DOHH2 (cell line): Measurements from ENCODE around the gene PCCA.

Experiments used
- H3F3A ChIP-seq: fragments of 200-600 bp; sonication (generic), shearing (Covaris generic); 2 replicates; pipeline ENCODE4 v1.6.0; 2016; ENCODE audit warnings: antibody characterized with exemption, mild to moderate bottlenecking; ENCODE audit not compliant: control insufficient read depth, insufficient read depth
- H3K27ac ChIP-seq: fragments of 200-600 bp; sonication (generic); 2 replicates; pipeline ENCODE4 v1.5.1; 2014; ENCODE audit warnings: low read depth, mild to moderate bottlenecking, low read length, moderate library complexity
- H3K27me3 ChIP-seq: fragments of 200-600 bp; sonication (generic); 2 replicates; pipeline ENCODE4 v1.6.1; 2014; ENCODE audit warnings: mild to moderate bottlenecking, low read length, mixed read lengths; ENCODE audit not compliant: control insufficient read depth
- H3K36me3 ChIP-seq: fragments of 200-600 bp; sonication (generic); 2 replicates; pipeline ENCODE4 v1.6.1; 2014; ENCODE audit warnings: mild to moderate bottlenecking, low read length, moderate library complexity, mixed read lengths; ENCODE audit not compliant: control insufficient read depth
- H3K4me1 ChIP-seq: fragments of 200-600 bp; sonication (generic); 2 replicates; pipeline ENCODE4 v1.6.1; 2014; ENCODE audit warnings: mild to moderate bottlenecking, low read length, mixed read lengths; ENCODE audit not compliant: control insufficient read depth
- H3K4me2 ChIP-seq: fragments of 200-600 bp; sonication (generic); 2 replicates; pipeline ENCODE4 v1.6.0; 2014; ENCODE audit warnings: mild to moderate bottlenecking, low read length, moderate library complexity
- H3K4me3 ChIP-seq: fragments of 200-600 bp; sonication (generic); 2 replicates; pipeline ENCODE4 v1.5.1; 2014; ENCODE audit warnings: mild to moderate bottlenecking, low read length, mixed read lengths
- H3K79me2 ChIP-seq: fragments of 200-600 bp; sonication (generic); 2 replicates; pipeline ENCODE4 v1.6.1; 2014; ENCODE audit warnings: mild to moderate bottlenecking, low read length, mixed read lengths; ENCODE audit not compliant: control insufficient read depth
- H3K9me2 ChIP-seq: fragments of 200-600 bp; sonication (generic); replicated peaks from 2 replicates; pipeline ENCODE4 v1.6.1; 2014; ENCODE audit warnings: mild to moderate bottlenecking, low read length, mixed read lengths; ENCODE audit not compliant: control insufficient read depth
- H3K9me3 ChIP-seq: fragments of 200-600 bp; sonication (generic); 2 replicates; pipeline ENCODE4 v1.6.1; 2014; ENCODE audit warnings: antibody characterized with exemption, low read length, mixed read lengths; ENCODE audit not compliant: control insufficient read depth, insufficient read depth
- H4K20me1 ChIP-seq: fragments of 200-600 bp; sonication (generic); 2 replicates; pipeline ENCODE4 v1.6.0; 2014; ENCODE audit warnings: low read depth, mild to moderate bottlenecking, antibody characterized with exemption, low read length, moderate library complexity; ENCODE audit not compliant: control insufficient read depth, insufficient read depth
- CTCF ChIP-seq: fragments of 200-600 bp; sonication (generic); IDR thresholded peaks from one replicate; pipeline ENCODE4 v1.5.1; 2014; ENCODE audit warnings: antibody characterized with exemption, mild to moderate bottlenecking, low read depth, low read length; ENCODE audit not compliant: poor library complexity, severe bottlenecking
- EZH2phosphoT487 ChIP-seq: fragments of 200-600 bp; sonication (generic); IDR thresholded peaks from 2 replicates; pipeline ENCODE4 v1.6.1; 2017; ENCODE audit warnings: borderline replicate concordance, mild to moderate bottlenecking, antibody characterized with exemption, low read length, moderate library complexity, mixed read lengths

The PCCA gene

GRCh38 chr13:100244431-100244830 is 155.5 kb downstream of the PCCA start:
- Histone ChIP-seq H3K36me3 (no peaks in the 10 kb centered on the region), H3K4me1 (no peaks in the 10 kb centered on the region), H4K20me1 (no peaks in the 10 kb centered on the region), H3K27ac (no peak overlapping the region), H3F3A (no peaks in the 10 kb centered on the region), H3K27me3 (no peaks in the 10 kb centered on the region), H3K9me3 (no peaks in the 10 kb centered on the region), H3K9me2 (no peaks in the 10 kb centered on the region), H3K4me3 (no peak overlapping the region), H3K4me2 (no peak overlapping the region), H3K79me2 (no peaks in the 10 kb centered on the region)
- no peak for TF ChIP-seq CTCF
- TF ChIP-seq EZH2phosphoT487 = no peak

GRCh38 chr13:100245104-100245503 is 156.2 kb downstream of the PCCA start:
- Histone ChIP-seq H3K36me3 (no peaks in the 10 kb centered on the region), H3K27ac (no peak overlapping the region), H3K27me3 (no peaks in the 10 kb centered on the region), H3K4me1 (no peaks in the 10 kb centered on the region), H3K9me2 (no peaks in the 10 kb centered on the region), H3K9me3 (no peaks in the 10 kb centered on the region), H3K4me3 (no peak overlapping the region), H3F3A (no peaks in the 10 kb centered on the region), H3K79me2 (no peaks in the 10 kb centered on the region), H4K20me1 (no peaks in the 10 kb centered on the region), H3K4me2 (no peak overlapping the region)
- TF ChIP-seq EZH2phosphoT487 (no peak), CTCF (no peak)

- Histone ChIP-seq H3K4me1 (no peaks in the 10 kb centered on the region), H3K27me3 (no peaks in the 10 kb centered on the region), H3K27ac (no peak overlapping the region), H3K79me2 (no peaks in the 10 kb centered on the region), H3F3A (no peaks in the 10 kb centered on the region), H4K20me1 (no peaks in the 10 kb centered on the region), H3K9me3 (no peaks in the 10 kb centered on the region), H3K36me3 (no peaks in the 10 kb centered on the region), H3K4me3 (no peak overlapping the region), H3K9me2 (no peaks in the 10 kb centered on the region), H3K4me2 (no peak overlapping the region)
- no peak for TF ChIP-seq CTCF
- TF ChIP-seq EZH2phosphoT487 = no peak
Measured at GRCh38 chr13:100247937-100248336, 159.0 kb downstream of the PCCA start.

GRCh38 chr13:100254002-100254401 is 165.1 kb downstream of the PCCA start:
- Histone ChIP-seq H3K27ac (no peak overlapping the region), H3K4me1 (no peaks in the 10 kb centered on the region), H3F3A (no peaks in the 10 kb centered on the region), H3K4me3 (no peak overlapping the region), H3K36me3 (no peaks in the 10 kb centered on the region), H3K9me2 (no peaks in the 10 kb centered on the region), H4K20me1 (no peaks in the 10 kb centered on the region), H3K27me3 (no peaks in the 10 kb centered on the region), H3K9me3 (no peaks in the 10 kb centered on the region), H3K79me2 (no peaks in the 10 kb centered on the region), H3K4me2 (no peak overlapping the region)
- TF ChIP-seq CTCF (no peak), EZH2phosphoT487 (no peak)
